ENCODE measurements around the gene MAGT1.
"Not testable (repeated sequence)": the region's sequence is repeated elsewhere in the genome, so short reads cannot be mapped to it uniquely, and the experiment has no call there.

DNA sequence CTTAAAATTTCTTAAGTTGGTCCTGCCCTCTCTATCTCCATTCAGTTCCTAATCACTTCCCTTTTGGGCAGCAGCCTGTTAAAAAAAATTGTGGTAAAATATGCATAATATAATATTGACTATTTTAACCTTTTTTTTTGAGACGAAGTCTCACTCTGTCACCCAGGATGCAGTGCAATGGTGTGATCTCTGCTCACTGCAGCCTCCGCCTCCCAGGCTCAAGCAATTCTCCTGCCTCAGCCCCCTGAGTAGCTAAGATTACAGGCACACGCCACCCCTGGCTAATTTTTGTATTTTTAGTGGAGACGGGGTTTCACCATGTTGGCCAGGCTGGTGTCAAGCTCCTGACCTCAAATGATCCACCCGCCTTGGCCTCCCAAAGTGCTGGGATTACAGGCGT, 24.1 kb upstream of the MAGT1 start:
- TF ChIP-seq, protein P1, sequence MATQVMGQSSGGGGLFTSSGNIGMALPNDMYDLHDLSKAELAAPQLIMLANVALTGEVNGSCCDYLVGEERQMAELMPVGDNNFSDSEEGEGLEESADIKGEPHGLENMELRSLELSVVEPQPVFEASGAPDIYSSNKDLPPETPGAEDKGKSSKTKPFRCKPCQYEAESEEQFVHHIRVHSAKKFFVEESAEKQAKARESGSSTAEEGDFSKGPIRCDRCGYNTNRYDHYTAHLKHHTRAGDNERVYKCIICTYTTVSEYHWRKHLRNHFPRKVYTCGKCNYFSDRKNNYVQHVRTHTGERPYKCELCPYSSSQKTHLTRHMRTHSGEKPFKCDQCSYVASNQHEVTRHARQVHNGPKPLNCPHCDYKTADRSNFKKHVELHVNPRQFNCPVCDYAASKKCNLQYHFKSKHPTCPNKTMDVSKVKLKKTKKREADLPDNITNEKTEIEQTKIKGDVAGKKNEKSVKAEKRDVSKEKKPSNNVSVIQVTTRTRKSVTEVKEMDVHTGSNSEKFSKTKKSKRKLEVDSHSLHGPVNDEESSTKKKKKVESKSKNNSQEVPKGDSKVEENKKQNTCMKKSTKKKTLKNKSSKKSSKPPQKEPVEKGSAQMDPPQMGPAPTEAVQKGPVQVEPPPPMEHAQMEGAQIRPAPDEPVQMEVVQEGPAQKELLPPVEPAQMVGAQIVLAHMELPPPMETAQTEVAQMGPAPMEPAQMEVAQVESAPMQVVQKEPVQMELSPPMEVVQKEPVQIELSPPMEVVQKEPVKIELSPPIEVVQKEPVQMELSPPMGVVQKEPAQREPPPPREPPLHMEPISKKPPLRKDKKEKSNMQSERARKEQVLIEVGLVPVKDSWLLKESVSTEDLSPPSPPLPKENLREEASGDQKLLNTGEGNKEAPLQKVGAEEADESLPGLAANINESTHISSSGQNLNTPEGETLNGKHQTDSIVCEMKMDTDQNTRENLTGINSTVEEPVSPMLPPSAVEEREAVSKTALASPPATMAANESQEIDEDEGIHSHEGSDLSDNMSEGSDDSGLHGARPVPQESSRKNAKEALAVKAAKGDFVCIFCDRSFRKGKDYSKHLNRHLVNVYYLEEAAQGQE (IDR thresholded peaks at IDR 0.05): not testable (repeated sequence)
- TF ChIP-seq, protein P2, sequence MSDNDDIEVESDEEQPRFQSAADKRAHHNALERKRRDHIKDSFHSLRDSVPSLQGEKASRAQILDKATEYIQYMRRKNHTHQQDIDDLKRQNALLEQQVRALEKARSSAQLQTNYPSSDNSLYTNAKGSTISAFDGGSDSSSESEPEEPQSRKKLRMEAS (IDR thresholded peaks at IDR 0.05): not testable (repeated sequence)
- TF ChIP-seq CTCF (IDR thresholded peaks at IDR 0.05; ENCODE audit: low read depth, low read length, missing input control); HNF4G (IDR thresholded peaks at IDR 0.05); JUND (IDR thresholded peaks at IDR 0.05); TAF1 (conservative IDR thresholded peaks at IDR 0.05); YY1 (IDR thresholded peaks at IDR 0.05); NR2F2 (IDR thresholded peaks at IDR 0.05); EGR1 (IDR thresholded peaks at IDR 0.05; ENCODE audit: low read depth in 2 of 2); GABPA (IDR thresholded peaks at IDR 0.05 in 1 of 2, conservative IDR thresholded peaks at IDR 0.05 in 1 of 2): not testable (repeated sequence)
